ENCODE measurements around the gene BCKDHA. TPM values are rescaled to one million over a fixed set of nuclear protein-coding genes. Genes with fewer than 3 reads are reported as not detected.

BCKDHA gene
- polyA plus RNA-seq, 1 donor (not counting 4 experiments of a cell fraction or from before 2014, with no cell fraction given): 7.5 TPM

GRCh38 chr19:41441321-41441945 lies 43.8 kb downstream of the BCKDHA start:
- Histone ChIP-seq H3K9me1 (ENCODE audit: control insufficient read depth, extremely low read depth, insufficient read depth, low read length) (no peaks in the 10 kb centered on the region), H3K9ac (ENCODE audit: control insufficient read depth, extremely low read depth, insufficient read depth, low read length) (no peak overlapping the region), H2AFZ (ENCODE audit: control insufficient read depth, low read length) (no peak overlapping the region), H3K4me3 (ENCODE audit: control insufficient read depth in 2 of 3, extremely low read depth in 1 of 3, insufficient read depth in 2 of 3, low read depth in 1 of 3, low read length in 3 of 3) (no peak overlapping the region), H3K79me2 (ENCODE audit: control insufficient read depth, insufficient read depth, low read length) (peaks cover 13% of the 10 kb centered on the region), H4K20me1 (ENCODE audit: control insufficient read depth, extremely low read depth, insufficient read depth, low read length) (no peaks in the 10 kb centered on the region), H3K27me3 (ENCODE audit: control insufficient read depth, extremely low read depth, insufficient read depth, low read length) (no peaks in the 10 kb centered on the region), H3K4me2 (ENCODE audit: control insufficient read depth, extremely low read depth, insufficient read depth, low read depth, low read length) (no peak overlapping the region), H3K4me1 (ENCODE audit: control insufficient read depth, extremely low read depth, insufficient read depth, low read length) (peaks cover 12% of the 10 kb centered on the region), H3K36me3 (ENCODE audit: control insufficient read depth in 2 of 2, extremely low read depth in 1 of 2, insufficient read depth in 2 of 2, low read length in 2 of 2) (peaks cover 6 to 8% of the 10 kb centered on the region in 2 experiments), H3K9me3 (ENCODE audit: control insufficient read depth, low read depth, low read length) (no peaks in the 10 kb centered on the region), H3K27ac (ENCODE audit: control insufficient read depth, insufficient read depth, low read length) (no peak overlapping the region)
- dilution Hi-C loops (cut with MboI; ENCODE audit: extremely low pct_ligation_motif_present, low sequenced_read_pairs): no loop called here
- FAIRE-seq (no peak), DNase-seq (ENCODE audit: low read depth, low spot score) (no peak)
- no peak for TF ChIP-seq EZH2 (IDR thresholded peaks at IDR 0.05; ENCODE audit: low read length)
- TF ChIP-seq, protein P1, sequence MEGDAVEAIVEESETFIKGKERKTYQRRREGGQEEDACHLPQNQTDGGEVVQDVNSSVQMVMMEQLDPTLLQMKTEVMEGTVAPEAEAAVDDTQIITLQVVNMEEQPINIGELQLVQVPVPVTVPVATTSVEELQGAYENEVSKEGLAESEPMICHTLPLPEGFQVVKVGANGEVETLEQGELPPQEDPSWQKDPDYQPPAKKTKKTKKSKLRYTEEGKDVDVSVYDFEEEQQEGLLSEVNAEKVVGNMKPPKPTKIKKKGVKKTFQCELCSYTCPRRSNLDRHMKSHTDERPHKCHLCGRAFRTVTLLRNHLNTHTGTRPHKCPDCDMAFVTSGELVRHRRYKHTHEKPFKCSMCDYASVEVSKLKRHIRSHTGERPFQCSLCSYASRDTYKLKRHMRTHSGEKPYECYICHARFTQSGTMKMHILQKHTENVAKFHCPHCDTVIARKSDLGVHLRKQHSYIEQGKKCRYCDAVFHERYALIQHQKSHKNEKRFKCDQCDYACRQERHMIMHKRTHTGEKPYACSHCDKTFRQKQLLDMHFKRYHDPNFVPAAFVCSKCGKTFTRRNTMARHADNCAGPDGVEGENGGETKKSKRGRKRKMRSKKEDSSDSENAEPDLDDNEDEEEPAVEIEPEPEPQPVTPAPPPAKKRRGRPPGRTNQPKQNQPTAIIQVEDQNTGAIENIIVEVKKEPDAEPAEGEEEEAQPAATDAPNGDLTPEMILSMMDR (optimal IDR thresholded peaks at IDR 0.05 in 1 of 3, IDR thresholded peaks at IDR 0.05 in 1 of 3, conservative IDR thresholded peaks at IDR 0.05 in 1 of 3; ENCODE audit: extremely low read depth in 1 of 3, insufficient read depth in 2 of 3, low read length in 3 of 3): no peak

DNA sequence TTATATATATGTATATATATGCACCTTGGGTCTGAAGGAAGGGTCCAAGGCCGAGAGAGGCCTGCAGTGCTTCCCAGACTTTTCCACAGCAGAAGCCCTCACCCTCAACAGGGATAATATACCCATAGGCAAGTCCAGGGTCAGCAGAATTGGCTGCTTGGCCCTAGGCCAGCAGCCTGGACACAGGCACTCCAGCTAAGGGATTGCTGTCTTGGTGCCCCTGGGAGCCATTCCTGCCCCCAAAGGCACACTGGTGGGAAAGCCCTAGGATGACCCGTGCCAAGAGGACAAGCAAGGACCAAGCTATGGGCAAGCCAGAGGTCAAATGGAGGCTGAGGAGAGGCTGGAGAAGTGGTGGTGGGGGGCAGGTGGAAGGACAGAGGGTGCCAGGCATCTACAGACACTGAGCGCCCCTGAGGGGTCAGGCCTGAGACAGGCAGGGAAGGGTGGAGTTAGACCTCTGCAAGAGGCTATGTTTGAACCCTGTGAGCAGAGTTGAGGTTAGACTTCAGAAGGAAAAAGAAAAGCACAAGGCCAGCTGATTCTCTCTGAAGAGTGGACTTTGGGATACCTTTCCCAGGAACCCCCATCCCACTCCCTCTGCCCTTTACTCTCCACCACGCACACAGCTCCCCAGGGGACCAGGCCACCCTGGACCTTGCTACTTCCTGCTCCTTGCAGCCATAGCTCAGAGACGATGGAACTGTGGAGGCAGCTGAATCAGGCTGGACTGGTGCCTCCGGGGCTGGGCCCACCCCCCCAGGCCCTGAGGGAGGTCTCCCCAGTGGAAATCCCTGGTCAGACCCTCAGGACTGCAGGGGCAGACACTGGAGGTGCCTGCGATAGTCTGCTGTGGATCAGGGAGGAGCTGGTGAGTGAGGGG lies 45.1 kb downstream of the BCKDHA start, which contains the start of gene ERICH4:
ERICH4 (plus strand) TSS at position 684 of the 883 bp plus-strand sequence; CDS start at position 698, 14 bp downstream.
- peaks cover 12% of the 10 kb centered on the region for H3K4me1 ChIP-seq (ENCODE audit: control insufficient read depth, extremely low read depth, insufficient read depth, low read length)
- H3K9me1 ChIP-seq (ENCODE audit: control insufficient read depth, extremely low read depth, insufficient read depth, low read length): no peaks in the 10 kb centered on the region
- no peak for FAIRE-seq
- no peak within 1 kb of the TSS for H3K27ac ChIP-seq (ENCODE audit: control insufficient read depth, insufficient read depth, low read length)
- no peaks in the 10 kb centered on the region for H3K9me3 ChIP-seq (ENCODE audit: control insufficient read depth, low read depth, low read length)
- H3K36me3 ChIP-seq (ENCODE audit: control insufficient read depth in 2 of 2, extremely low read depth in 1 of 2, insufficient read depth in 2 of 2, low read length in 2 of 2): peaks cover 3 to 4% of the 10 kb centered on the region in 2 experiments
- dilution Hi-C loops (cut with MboI; ENCODE audit: extremely low pct_ligation_motif_present, low sequenced_read_pairs): no loop called here
- H3K27me3 ChIP-seq (ENCODE audit: control insufficient read depth, extremely low read depth, insufficient read depth, low read length): no peaks in the 10 kb centered on the region
- H2AFZ ChIP-seq (ENCODE audit: control insufficient read depth, low read length): peak within 1 kb of the TSS; percentile 19
- no peak within 1 kb of the TSS for H3K4me3 ChIP-seq (ENCODE audit: control insufficient read depth in 2 of 3, extremely low read depth in 1 of 3, insufficient read depth in 2 of 3, low read depth in 1 of 3, low read length in 3 of 3)
- peaks cover 9% of the 10 kb centered on the region for H3K79me2 ChIP-seq (ENCODE audit: control insufficient read depth, insufficient read depth, low read length)
- no peak within 1 kb of the TSS for H3K4me2 ChIP-seq (ENCODE audit: control insufficient read depth, extremely low read depth, insufficient read depth, low read depth, low read length)
- no peak within 1 kb of the TSS for H3K9ac ChIP-seq (ENCODE audit: control insufficient read depth, extremely low read depth, insufficient read depth, low read length)
- H4K20me1 ChIP-seq (ENCODE audit: control insufficient read depth, extremely low read depth, insufficient read depth, low read length): no peaks in the 10 kb centered on the region
- no peak for DNase-seq (ENCODE audit: low read depth, low spot score)
- TF ChIP-seq, protein P1 (optimal IDR thresholded peaks at IDR 0.05 in 1 of 3, IDR thresholded peaks at IDR 0.05 in 1 of 3, conservative IDR thresholded peaks at IDR 0.05 in 1 of 3; ENCODE audit: extremely low read depth in 1 of 3, insufficient read depth in 2 of 3, low read length in 3 of 3): no peak
- no peak for TF ChIP-seq EZH2 (IDR thresholded peaks at IDR 0.05; ENCODE audit: low read length)

All from keratinocyte (primary cell).